ENCODE results near the gene GPRC5C.

The GPRC5C gene

GRCh38 chr17:74471341-74471740 lies 39.5 kb downstream of the GPRC5C start:
- no peak overlapping the region for H3K4me3 ChIP-seq (ENCODE audit: low read depth, low read length)
- no peak for DNase-seq (ENCODE audit: low read depth)
- TF ChIP-seq MAX (IDR thresholded peaks at IDR 0.05; ENCODE audit: low read depth, low read length) = no peak
- TF ChIP-seq CTCF (IDR thresholded peaks at IDR 0.05; ENCODE audit: low read depth, low read length) = no peak
- no peak for TF ChIP-seq MYC (IDR thresholded peaks at IDR 0.05; ENCODE audit: low read depth, low read length)
- TF ChIP-seq POLR2A (IDR thresholded peaks at IDR 0.05; ENCODE audit: extremely low read depth, insufficient read length) = no peak

GRCh38 chr17:74472890-74473289 lies 41.0 kb downstream of the GPRC5C start:
- no peak for DNase-seq (ENCODE audit: low read depth)
- TF ChIP-seq MYC (IDR thresholded peaks at IDR 0.05; ENCODE audit: low read depth, low read length) (no peak), CTCF (IDR thresholded peaks at IDR 0.05; ENCODE audit: low read depth, low read length) (no peak), MAX (IDR thresholded peaks at IDR 0.05; ENCODE audit: low read depth, low read length) (no peak), POLR2A (IDR thresholded peaks at IDR 0.05; ENCODE audit: extremely low read depth, insufficient read length) (no peak)
- H3K4me3 ChIP-seq (ENCODE audit: low read depth, low read length) = no peak overlapping the region

- no peak for DNase-seq (ENCODE audit: low read depth)
- no peak for TF ChIP-seq MYC (IDR thresholded peaks at IDR 0.05; ENCODE audit: low read depth, low read length)
- H3K4me3 ChIP-seq (ENCODE audit: low read depth, low read length) = no peak overlapping the region
Measured at GRCh38 chr17:74473294-74473693, 41.4 kb downstream of the GPRC5C start.

- no peak for TF ChIP-seq MYC (IDR thresholded peaks at IDR 0.05; ENCODE audit: low read depth, low read length)
- no peak overlapping the region for H3K4me3 ChIP-seq (ENCODE audit: low read depth, low read length)
- no peak for DNase-seq (ENCODE audit: low read depth)
Measured at GRCh38 chr17:74474043-74474792, 42.3 kb downstream of the GPRC5C start.

- DNase-seq (ENCODE audit: low read depth) = no peak
- H3K4me3 ChIP-seq (ENCODE audit: low read depth, low read length) = no peak overlapping the region
- TF ChIP-seq MAX (IDR thresholded peaks at IDR 0.05; ENCODE audit: low read depth, low read length) = no peak
- no peak for TF ChIP-seq POLR2A (IDR thresholded peaks at IDR 0.05; ENCODE audit: extremely low read depth, insufficient read length)
- no peak for TF ChIP-seq CTCF (IDR thresholded peaks at IDR 0.05; ENCODE audit: low read depth, low read length)
- no peak for TF ChIP-seq MYC (IDR thresholded peaks at IDR 0.05; ENCODE audit: low read depth, low read length)
Measured at GRCh38 chr17:74475189-74475588, 43.3 kb downstream of the GPRC5C start.

- no peak overlapping the region for H3K4me3 ChIP-seq (ENCODE audit: low read depth, low read length)
- TF ChIP-seq MYC (IDR thresholded peaks at IDR 0.05; ENCODE audit: low read depth, low read length) (no peak), POLR2A (IDR thresholded peaks at IDR 0.05; ENCODE audit: extremely low read depth, insufficient read length) (no peak), MAX (IDR thresholded peaks at IDR 0.05; ENCODE audit: low read depth, low read length) (no peak), CTCF (IDR thresholded peaks at IDR 0.05; ENCODE audit: low read depth, low read length) (no peak)
- DNase-seq (ENCODE audit: low read depth) = no peak
Measured at GRCh38 chr17:74477411-74477810, 45.5 kb downstream of the GPRC5C start.

All from NB4 (cell line).